K562 (cell line): ENCODE measurements around the gene MCL1. TPM values are rescaled to one million over a fixed set of nuclear protein-coding genes. Genes with fewer than 3 reads are reported as not detected.
A peak's percentile ranks its signal among the peaks of the same experiment; 100 is the strongest.

Source experiments
- BMI1 ChIP-seq: fragments of 150-350 bp; IDR thresholded peaks from 2 replicates; pipeline ENCODE4 v1.6.1; 2014; ENCODE audit warnings: low read length
- FOS ChIP-seq: IDR thresholded peaks from 3 replicates; pipeline ENCODE4 v1.6.1; 2011; ENCODE audit not compliant: insufficient read length; ENCODE audit errors: extremely low read depth
- FOXP1 ChIP-seq: sonication (generic); formaldehyde crosslinking; IDR thresholded peaks from 2 replicates; pipeline ENCODE4 v1.8.0; 2022; ENCODE audit warnings: mild to moderate bottlenecking, missing genetic modification reagents
- IRF2 ChIP-seq: sonication (generic); formaldehyde crosslinking; IDR thresholded peaks from 2 replicates; pipeline ENCODE4 v1.8.1; 2022; ENCODE audit warnings: mild to moderate bottlenecking, missing genetic modification reagents
- KLF16 ChIP-seq: IDR thresholded peaks from 2 replicates; pipeline ENCODE4 v1.6.1; 2016; ENCODE audit warnings: antibody characterized with exemption
- NCOA1 ChIP-seq: fragments of 450-650 bp; IDR thresholded peaks from 2 replicates; pipeline ENCODE4 v1.6.1; 2016; ENCODE audit warnings: low read depth
- NCOA6 ChIP-seq: fragments of 450-650 bp; IDR thresholded peaks from 2 replicates; pipeline ENCODE4 v1.6.1; 2017; ENCODE audit warnings: mild to moderate bottlenecking
- NUFIP1 ChIP-seq: fragments of 450-650 bp; IDR thresholded peaks from 2 replicates; pipeline ENCODE4 v1.6.1; 2018; ENCODE audit not compliant: partially characterized antibody
- PATZ1 ChIP-seq: fragments of 250-450 bp; sonication (Bioruptor Pico); IDR thresholded peaks from 2 replicates; pipeline ENCODE4 v1.5.0; 2020; ENCODE audit warnings: mild to moderate bottlenecking, borderline replicate concordance
- SMARCA4 ChIP-seq: fragments of 450-650 bp; IDR thresholded peaks from 2 replicates; pipeline ENCODE4 v1.6.1; 2016
- SMARCC2 ChIP-seq: fragments of 450-650 bp; IDR thresholded peaks from 2 replicates; pipeline ENCODE4 v1.6.1; 2017; ENCODE audit warnings: antibody characterized with exemption, moderate library complexity, mild to moderate bottlenecking, low read depth
- SNAPC5 ChIP-seq: fragments of 250-450 bp; sonication (Bioruptor Pico); IDR thresholded peaks from 2 replicates; pipeline ENCODE4 v1.8.0; 2021; ENCODE audit warnings: moderate library complexity, mild to moderate bottlenecking, inconsistent platforms
- TCF7 ChIP-seq: sonication (generic); IDR thresholded peaks from 2 replicates; pipeline ENCODE4 v1.6.1; 2016; ENCODE audit warnings: antibody characterized with exemption, borderline replicate concordance
- ZNF143 ChIP-seq: sonication (generic); formaldehyde crosslinking; IDR thresholded peaks from 2 replicates; pipeline ENCODE4 v1.9.0; 2022; ENCODE audit warnings: mild to moderate bottlenecking, missing genetic modification reagents
- ZNF23 ChIP-seq: fragments of 250-450 bp; sonication (Bioruptor Pico); IDR thresholded peaks from 2 replicates; pipeline ENCODE4 v1.4.0; 2020; ENCODE audit warnings: mild to moderate bottlenecking
- ZNF695 ChIP-seq: fragments of 450-650 bp; formaldehyde crosslinking; IDR thresholded peaks from 2 replicates; pipeline ENCODE4 v1.4.0; 2020; ENCODE audit warnings: mild to moderate bottlenecking, moderate library complexity
- ZZZ3 ChIP-seq: fragments of 450-650 bp; IDR thresholded peaks from 2 replicates; pipeline ENCODE4 v1.6.1; 2016; ENCODE audit warnings: antibody characterized with exemption, mild to moderate bottlenecking, moderate library complexity
- polyA plus RNA-seq, 8 experiments: library from polyadenylated mRNA; depleted of rRNA in 4 of 8; stranded (reverse) in 5 of 8; unstranded in 3 of 8; fragments of >200 nt; fragmentation: Nextera tagmentation in 2 of 8; fragmentation: Illumina TruSeq in 1 of 8; extraction: Ambion mirVana in 2 of 8; extraction: Trizol in 1 of 8; gene quantifications; 2 replicates each; pipeline versions ENCODE4 v1.2.1 to v1.2.3, GENCODE V29; 2011 to 2014; ENCODE audit warnings: inconsistent platforms in 1 of 8, missing spikeins in 1 of 8
- total RNA-seq, 7 experiments: library from RNA; depleted of rRNA in 6 of 7; stranded (reverse); fragments of >200 nt in 6 of 7; fragmentation: Illumina TruSeq in 2 of 7; extraction: Trizol in 2 of 7; gene quantifications; 2 replicates each; pipeline versions ENCODE4 v1.2.1 to v1.2.3, GENCODE V29; 2011 to 2021; ENCODE audit warnings: low replicate concordance in 1 of 7
- TF ChIP-seq, protein P1 (sequence below): sonication (generic); formaldehyde crosslinking; IDR thresholded peaks from 2 replicates; pipeline ENCODE4 v1.8.1; 2023; ENCODE audit warnings: mild to moderate bottlenecking, missing genetic modification reagents
- TF ChIP-seq, protein P2 (sequence below): fragments of 200-800 bp; sonication (Bioruptor generic); IDR thresholded peaks from 2 replicates; pipeline ENCODE4 v1.6.1; 2016; ENCODE audit warnings: missing genetic modification characterization, missing compliant biosample characterization

Gene MCL1
- total and polyA plus RNA-seq, 9 of the 15 experiments (the other 6 are each of a cell fraction or from before 2014, with no cell fraction given) = 27.1 to 224 (median 138) TPM

DNA sequence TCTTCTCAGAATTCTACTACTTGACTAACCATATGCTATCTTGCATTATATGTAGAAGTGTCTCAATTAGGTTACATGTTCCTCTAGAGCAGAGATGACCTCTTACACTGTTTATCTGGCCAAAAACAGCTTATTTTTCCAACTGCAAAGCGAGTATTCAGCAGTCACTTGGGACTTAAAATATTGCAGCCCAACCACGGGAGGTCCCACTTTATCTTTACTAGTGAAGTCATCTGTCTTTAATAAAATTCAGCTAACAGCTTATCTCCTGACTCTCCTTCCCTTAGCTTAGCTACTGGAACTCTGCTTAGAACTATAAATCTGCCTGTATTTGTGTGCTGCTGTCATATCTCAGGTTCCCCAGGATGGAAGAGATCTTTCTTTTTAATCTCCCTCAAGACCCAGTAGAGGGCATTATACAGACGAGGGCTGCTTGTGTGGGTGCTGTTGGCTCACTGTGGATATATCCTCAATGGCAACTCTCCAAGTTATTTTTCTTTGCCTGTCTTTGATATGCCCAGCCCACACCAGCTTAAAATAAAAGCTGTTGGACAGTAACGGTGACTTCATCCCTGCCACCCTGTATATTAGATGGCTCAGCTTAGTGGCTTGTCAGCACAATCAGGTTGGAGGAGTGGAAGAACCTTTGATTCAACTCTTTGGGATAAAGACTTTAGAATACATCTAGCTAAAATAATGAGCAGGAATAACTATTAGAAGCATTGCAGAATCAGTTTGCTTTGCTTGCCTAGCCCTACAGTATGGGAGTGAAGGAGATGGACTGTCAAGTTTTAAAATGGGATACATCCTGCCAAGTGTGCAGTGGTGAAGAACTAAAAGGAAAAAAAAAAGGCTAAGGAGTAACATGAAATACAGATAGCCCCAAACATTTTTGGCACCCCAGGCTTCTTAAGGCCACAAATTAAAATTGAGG is 40.4 kb upstream of the MCL1 start (continued):
- TF ChIP-seq, protein P1, sequence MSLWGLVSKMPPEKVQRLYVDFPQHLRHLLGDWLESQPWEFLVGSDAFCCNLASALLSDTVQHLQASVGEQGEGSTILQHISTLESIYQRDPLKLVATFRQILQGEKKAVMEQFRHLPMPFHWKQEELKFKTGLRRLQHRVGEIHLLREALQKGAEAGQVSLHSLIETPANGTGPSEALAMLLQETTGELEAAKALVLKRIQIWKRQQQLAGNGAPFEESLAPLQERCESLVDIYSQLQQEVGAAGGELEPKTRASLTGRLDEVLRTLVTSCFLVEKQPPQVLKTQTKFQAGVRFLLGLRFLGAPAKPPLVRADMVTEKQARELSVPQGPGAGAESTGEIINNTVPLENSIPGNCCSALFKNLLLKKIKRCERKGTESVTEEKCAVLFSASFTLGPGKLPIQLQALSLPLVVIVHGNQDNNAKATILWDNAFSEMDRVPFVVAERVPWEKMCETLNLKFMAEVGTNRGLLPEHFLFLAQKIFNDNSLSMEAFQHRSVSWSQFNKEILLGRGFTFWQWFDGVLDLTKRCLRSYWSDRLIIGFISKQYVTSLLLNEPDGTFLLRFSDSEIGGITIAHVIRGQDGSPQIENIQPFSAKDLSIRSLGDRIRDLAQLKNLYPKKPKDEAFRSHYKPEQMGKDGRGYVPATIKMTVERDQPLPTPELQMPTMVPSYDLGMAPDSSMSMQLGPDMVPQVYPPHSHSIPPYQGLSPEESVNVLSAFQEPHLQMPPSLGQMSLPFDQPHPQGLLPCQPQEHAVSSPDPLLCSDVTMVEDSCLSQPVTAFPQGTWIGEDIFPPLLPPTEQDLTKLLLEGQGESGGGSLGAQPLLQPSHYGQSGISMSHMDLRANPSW = no peak
- TF ChIP-seq NUFIP1 (no peak), ZNF695 (CRISPR knock-in tag) (no peak), KLF16 (peak; percentile 84), FOS (no peak), PATZ1 (CRISPR knock-in tag) (no peak), SMARCC2 (peak; percentile 86), ZNF143 (CRISPR knock-in tag) (no peak), ZZZ3 (no peak), ZNF23 (CRISPR knock-in tag) (no peak), IRF2 (CRISPR knock-in tag) (no peak), TCF7 (no peak), NCOA6 (no peak; the same call in 1 of the 2 replicates), SNAPC5 (CRISPR knock-in tag) (no peak), NCOA1 (peak; percentile 89; the same call in 1 of the 2 replicates), FOXP1 (CRISPR knock-in tag) (no peak), BMI1 (no peak), SMARCA4 (peak; percentile 95)
- TF ChIP-seq, protein P2, sequence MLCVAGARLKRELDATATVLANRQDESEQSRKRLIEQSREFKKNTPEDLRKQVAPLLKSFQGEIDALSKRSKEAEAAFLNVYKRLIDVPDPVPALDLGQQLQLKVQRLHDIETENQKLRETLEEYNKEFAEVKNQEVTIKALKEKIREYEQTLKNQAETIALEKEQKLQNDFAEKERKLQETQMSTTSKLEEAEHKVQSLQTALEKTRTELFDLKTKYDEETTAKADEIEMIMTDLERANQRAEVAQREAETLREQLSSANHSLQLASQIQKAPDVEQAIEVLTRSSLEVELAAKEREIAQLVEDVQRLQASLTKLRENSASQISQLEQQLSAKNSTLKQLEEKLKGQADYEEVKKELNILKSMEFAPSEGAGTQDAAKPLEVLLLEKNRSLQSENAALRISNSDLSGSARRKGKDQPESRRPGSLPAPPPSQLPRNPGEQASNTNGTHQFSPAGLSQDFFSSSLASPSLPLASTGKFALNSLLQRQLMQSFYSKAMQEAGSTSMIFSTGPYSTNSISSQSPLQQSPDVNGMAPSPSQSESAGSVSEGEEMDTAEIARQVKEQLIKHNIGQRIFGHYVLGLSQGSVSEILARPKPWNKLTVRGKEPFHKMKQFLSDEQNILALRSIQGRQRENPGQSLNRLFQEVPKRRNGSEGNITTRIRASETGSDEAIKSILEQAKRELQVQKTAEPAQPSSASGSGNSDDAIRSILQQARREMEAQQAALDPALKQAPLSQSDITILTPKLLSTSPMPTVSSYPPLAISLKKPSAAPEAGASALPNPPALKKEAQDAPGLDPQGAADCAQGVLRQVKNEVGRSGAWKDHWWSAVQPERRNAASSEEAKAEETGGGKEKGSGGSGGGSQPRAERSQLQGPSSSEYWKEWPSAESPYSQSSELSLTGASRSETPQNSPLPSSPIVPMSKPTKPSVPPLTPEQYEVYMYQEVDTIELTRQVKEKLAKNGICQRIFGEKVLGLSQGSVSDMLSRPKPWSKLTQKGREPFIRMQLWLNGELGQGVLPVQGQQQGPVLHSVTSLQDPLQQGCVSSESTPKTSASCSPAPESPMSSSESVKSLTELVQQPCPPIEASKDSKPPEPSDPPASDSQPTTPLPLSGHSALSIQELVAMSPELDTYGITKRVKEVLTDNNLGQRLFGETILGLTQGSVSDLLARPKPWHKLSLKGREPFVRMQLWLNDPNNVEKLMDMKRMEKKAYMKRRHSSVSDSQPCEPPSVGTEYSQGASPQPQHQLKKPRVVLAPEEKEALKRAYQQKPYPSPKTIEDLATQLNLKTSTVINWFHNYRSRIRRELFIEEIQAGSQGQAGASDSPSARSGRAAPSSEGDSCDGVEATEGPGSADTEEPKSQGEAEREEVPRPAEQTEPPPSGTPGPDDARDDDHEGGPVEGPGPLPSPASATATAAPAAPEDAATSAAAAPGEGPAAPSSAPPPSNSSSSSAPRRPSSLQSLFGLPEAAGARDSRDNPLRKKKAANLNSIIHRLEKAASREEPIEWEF (CRISPR knock-in tag) = no peak
